ENCODE data around the gene ATE1. TPM values are rescaled to one million over a fixed set of nuclear protein-coding genes. Genes with fewer than 3 reads are reported as not detected.

The ATE1 gene
- total RNA-seq, 2 experiments from 2014 or later = 22.1 to 22.9 TPM

DNA sequence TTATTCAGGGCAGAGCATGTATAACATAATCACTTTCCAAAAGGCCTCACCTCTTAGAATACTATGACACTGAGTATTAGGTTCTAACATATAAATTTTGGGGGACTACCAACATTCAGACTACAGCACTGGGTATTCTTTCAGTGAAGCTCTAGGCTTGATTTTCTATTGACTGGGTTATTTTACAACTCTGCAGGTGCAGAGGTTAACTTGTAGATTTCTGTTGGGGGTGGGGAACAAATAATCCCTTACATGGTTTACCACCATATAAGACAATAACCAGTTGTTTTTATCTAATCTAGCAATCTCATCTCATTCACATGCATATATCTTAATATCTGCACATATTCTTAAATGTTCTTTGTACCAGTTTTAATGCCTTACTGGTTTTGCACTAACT, 73.9 kb downstream of the ATE1 start:
- Mint-ChIP-seq H3K27ac (no peak overlapping the region), H3K4me3 (no peak overlapping the region), H3K36me3 (ENCODE audit: low read depth) (peaks cover 44% of the 10 kb centered on the region), H3K4me1 (no peaks in the 10 kb centered on the region), H3K9me3 (peaks cover 8% of the 10 kb centered on the region), H3K27me3 (no peaks in the 10 kb centered on the region)
- ChIA-PET CTCF (interaction anchor here (1.7 kb wide), 1 partner anchor 31 kb away, joined by 3 read pairs; no protein-coding TSS in a partner anchor), POLR2A (interaction anchor here (1.0 kb wide), 1 partner anchor 74 kb away, joined by 3 read pairs; no protein-coding TSS in a partner anchor)
- DNase-seq = no peak

DNA sequence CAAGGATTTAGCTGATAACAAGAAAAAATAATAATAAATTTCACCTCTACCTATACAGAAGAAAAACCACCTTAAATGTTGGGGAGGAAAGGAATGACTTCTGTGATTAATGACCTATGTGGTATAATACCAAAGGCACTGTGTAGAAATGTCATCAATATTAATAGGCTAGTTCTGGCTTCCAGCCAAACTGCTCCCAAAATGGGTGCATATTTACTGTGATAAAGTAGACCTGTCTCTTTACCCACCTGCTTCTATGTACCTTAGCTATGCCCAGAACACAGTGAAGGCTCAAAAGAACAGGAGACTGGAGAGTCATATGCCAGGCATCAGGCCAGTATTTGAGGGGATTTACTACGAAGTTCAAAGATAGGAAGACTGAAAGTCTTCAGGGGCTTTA, 76.0 kb downstream of the ATE1 start:
- H3K27ac Mint-ChIP-seq = no peak overlapping the region
- CTCF ChIA-PET = interaction anchor here (1.1 kb wide), 1 partner anchor 35 kb away, joined by 3 read pairs; no protein-coding TSS in a partner anchor
- H3K27me3 Mint-ChIP-seq = no peaks in the 10 kb centered on the region
- DNase-seq = no peak
- H3K4me3 Mint-ChIP-seq = no peak overlapping the region
- peaks cover 39% of the 10 kb centered on the region for H3K36me3 Mint-ChIP-seq (ENCODE audit: low read depth)
- peaks cover 8% of the 10 kb centered on the region for H3K9me3 Mint-ChIP-seq
- H3K4me1 Mint-ChIP-seq = no peaks in the 10 kb centered on the region
- POLR2A ChIA-PET = interaction anchor here (1.0 kb wide), 1 partner anchor 76 kb away, joined by 4 read pairs; the partner anchor contains the start of gene ATE1

DNA sequence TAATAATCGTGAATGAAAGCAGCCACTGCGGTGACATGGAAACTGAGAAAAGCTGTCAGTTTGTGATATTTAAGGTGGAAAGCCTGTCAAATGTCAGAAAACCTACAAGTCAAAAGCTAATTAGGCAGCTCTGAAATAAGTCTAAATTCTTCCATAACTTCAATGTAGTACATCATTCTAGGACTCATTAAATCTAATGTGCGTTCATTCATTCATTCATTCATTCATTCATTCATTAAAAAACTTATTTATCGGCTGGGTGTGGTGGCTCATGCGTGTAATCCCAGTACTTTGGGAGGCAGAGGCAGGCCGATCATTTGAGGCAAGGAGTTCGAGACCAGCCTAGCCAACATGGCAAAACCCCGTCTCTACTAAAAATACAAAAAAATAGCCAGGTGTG, 79.7 kb downstream of the ATE1 start:
- Mint-ChIP-seq H3K27me3 (no peaks in the 10 kb centered on the region), H3K36me3 (ENCODE audit: low read depth) (peaks cover 52% of the 10 kb centered on the region), H3K4me3 (no peak overlapping the region), H3K9me3 (peaks cover 19% of the 10 kb centered on the region), H3K4me1 (peaks cover 19% of the 10 kb centered on the region), H3K27ac (no peak overlapping the region)
- POLR2A ChIA-PET = interaction anchor here (1.0 kb wide), 1 partner anchor 25 kb away, joined by 3 read pairs; no protein-coding TSS in a partner anchor
- CTCF ChIA-PET = interaction anchor here (0.7 kb wide), 1 partner anchor 31 kb away, joined by 3 read pairs; no protein-coding TSS in a partner anchor
- DNase-seq = no peak

DNA sequence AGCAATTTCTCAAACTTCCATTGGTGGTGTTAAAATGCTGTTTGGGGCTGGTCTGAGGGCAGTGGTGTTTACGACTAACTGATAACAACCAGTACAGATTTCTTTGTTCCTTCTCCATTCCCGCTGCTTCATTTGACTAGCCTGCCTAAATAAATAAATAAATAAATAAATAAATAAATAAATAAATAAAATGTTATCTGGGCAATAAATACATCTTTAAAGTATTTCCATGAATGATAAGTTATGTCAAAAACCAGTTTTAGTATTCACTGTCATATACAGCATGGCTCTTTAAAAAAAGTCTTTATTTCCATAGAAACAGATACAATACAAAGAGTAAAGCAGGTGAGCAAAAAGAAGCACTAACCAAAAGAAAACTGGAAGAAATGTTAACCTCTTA, 81.3 kb downstream of the ATE1 start:
- Mint-ChIP-seq H3K27me3 (no peaks in the 10 kb centered on the region), H3K4me1 (peaks cover 19% of the 10 kb centered on the region), H3K27ac (no peak overlapping the region), H3K36me3 (ENCODE audit: low read depth) (peaks cover 60% of the 10 kb centered on the region), H3K9me3 (peaks cover 19% of the 10 kb centered on the region), H3K4me3 (no peak overlapping the region)
- POLR2A ChIA-PET = no interaction called here
- DNase-seq = no peak
- CTCF ChIA-PET = interaction anchor here (1.5 kb wide), 1 partner anchor 14 kb away, joined by 3 read pairs; no protein-coding TSS in a partner anchor

DNA sequence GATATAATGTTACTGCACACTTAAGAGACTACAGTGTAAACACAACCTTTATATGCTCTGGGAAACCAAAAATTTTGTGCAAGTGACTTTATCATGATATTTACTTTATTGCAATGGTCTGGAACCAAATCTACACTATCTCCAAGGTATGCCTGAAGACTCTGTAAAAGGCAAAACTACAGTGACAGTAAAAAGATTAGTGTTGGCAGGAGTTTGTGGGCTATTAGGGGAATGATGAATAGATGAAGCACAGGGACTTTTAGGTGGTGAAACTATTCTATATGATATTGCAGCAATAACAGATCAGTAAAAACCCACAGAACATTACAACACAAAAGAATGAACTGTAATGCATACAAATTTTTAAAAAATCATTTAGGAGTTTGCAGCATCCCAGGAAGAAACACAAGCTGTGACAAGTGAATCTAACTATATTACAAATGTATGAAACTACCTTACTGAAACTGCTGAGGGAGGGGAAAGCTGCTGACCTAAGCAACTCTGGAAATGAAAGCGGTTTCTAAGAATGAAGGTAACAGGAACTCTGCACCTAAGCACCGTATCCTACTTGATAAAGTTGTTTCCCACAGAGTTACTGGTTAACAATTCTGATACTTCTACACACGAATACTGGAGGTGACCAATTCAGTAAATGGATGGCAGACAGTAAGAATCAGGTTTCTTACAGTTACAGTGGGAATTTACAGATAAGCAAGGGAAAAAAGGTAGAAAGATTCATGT, 82.6 kb downstream of the ATE1 start:
- Mint-ChIP-seq H3K36me3 (ENCODE audit: low read depth) (peaks cover 61% of the 10 kb centered on the region), H3K9me3 (peaks cover 19% of the 10 kb centered on the region), H3K27me3 (no peaks in the 10 kb centered on the region), H3K4me3 (no peak overlapping the region), H3K4me1 (peaks cover 19% of the 10 kb centered on the region), H3K27ac (no peak overlapping the region)
- POLR2A ChIA-PET = no interaction called here
- no peak for DNase-seq
- CTCF ChIA-PET = interaction anchor here (1.5 kb wide), 1 partner anchor 13 kb away, joined by 3 read pairs; no protein-coding TSS in a partner anchor

DNA sequence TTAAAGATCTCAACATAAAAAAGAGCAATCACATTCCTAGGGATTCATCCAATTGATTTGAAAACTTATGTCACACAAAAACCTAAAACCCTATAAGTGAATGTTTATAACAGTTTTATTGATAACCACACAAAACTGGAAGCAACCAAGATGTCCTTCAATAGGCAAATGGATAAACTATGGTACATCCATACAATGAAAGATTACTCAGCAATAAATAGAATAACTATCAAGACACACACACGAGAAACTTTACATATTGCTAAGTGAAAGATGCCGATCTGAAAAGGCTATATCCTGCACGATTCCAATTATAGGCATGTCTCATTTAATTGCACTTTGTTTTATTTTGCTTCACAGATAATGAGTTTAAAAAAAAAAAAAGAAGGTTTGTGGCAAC, 83.3 kb downstream of the ATE1 start:
- peaks cover 55% of the 10 kb centered on the region for H3K36me3 Mint-ChIP-seq (ENCODE audit: low read depth)
- no peak overlapping the region for H3K4me3 Mint-ChIP-seq
- POLR2A ChIA-PET = no interaction called here
- H3K9me3 Mint-ChIP-seq = peaks cover 19% of the 10 kb centered on the region
- H3K27ac Mint-ChIP-seq = no peak overlapping the region
- H3K27me3 Mint-ChIP-seq = no peaks in the 10 kb centered on the region
- peaks cover 19% of the 10 kb centered on the region for H3K4me1 Mint-ChIP-seq
- DNase-seq = no peak
- CTCF ChIA-PET = no interaction called here

DNA sequence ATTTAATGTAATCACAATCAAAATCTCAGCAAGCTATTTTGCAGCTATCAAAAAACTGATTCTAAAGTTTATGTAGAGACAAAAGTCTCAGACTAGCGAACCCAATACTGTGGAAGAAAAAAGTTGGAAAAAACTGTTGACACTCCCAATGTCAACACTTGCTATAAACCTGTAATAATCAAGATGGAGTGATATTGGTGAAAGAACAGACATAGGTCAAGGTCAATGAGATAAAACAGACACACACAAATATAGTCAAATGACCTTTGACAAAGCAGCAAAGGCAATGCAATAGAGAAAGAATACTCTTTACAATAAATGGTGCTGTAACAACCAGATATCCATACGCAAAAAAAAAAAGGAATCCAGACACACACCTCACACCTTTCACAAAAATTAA, 84.5 kb downstream of the ATE1 start:
- peaks cover 50% of the 10 kb centered on the region for H3K36me3 Mint-ChIP-seq (ENCODE audit: low read depth)
- H3K4me1 Mint-ChIP-seq = peaks cover 22% of the 10 kb centered on the region
- no peaks in the 10 kb centered on the region for H3K27me3 Mint-ChIP-seq
- ChIA-PET CTCF (interaction anchor here (1.9 kb wide), 1 partner anchor 12 kb away, joined by 5 read pairs; no protein-coding TSS in a partner anchor), POLR2A (no interaction called here)
- H3K9me3 Mint-ChIP-seq = peaks cover 16% of the 10 kb centered on the region
- no peak for DNase-seq
- H3K4me3 Mint-ChIP-seq = no peak overlapping the region
- H3K27ac Mint-ChIP-seq = no peak overlapping the region

DNA sequence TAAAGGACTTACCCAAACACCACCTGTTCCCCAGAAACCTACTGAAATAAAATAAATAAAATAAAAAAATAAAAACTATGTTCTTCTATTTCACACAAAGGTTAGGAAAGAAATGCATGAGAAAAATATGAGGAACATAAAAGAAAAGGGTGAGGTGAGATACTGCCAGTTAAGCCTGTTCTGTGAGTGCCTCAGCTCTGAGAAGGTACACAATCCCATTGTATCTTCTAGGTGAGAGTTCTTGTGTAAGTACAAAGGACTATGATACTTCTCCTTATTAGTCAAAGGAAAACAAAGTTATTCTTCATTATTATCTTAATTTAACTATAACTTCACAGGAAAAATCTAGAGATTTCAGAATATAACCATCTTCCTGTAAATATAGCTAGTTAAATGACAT, 86.0 kb downstream of the ATE1 start:
- no peak overlapping the region for H3K4me3 Mint-ChIP-seq
- peaks cover 44% of the 10 kb centered on the region for H3K36me3 Mint-ChIP-seq (ENCODE audit: low read depth)
- no peak overlapping the region for H3K27ac Mint-ChIP-seq
- H3K27me3 Mint-ChIP-seq = no peaks in the 10 kb centered on the region
- H3K9me3 Mint-ChIP-seq = peaks cover 16% of the 10 kb centered on the region
- ChIA-PET POLR2A (no interaction called here), CTCF (interaction anchor here (1.2 to 1.9 kb wide), 2 partner anchors 10 to 18 kb away, joined by 4 to 5 read pairs; no protein-coding TSS in a partner anchor)
- DNase-seq = no peak
- H3K4me1 Mint-ChIP-seq = peaks cover 24% of the 10 kb centered on the region

DNA sequence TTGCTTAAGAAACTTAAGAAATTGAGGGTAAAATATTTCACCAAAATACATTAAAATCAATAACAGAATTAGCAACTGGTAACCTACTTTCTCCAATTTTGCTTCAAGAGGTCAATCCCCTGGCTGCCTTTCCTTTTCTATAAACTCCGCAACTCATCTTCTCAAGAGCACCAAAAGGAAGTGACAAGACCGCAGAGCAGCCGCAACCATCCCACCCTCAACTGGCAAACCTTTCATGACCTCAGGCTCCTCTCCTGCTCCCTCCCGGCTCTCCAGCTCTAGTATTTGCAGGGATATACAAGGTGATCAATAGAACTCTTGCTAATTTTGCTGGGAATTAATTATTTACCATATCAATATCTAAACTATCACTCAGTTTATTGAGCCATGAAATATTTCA, 88.9 kb downstream of the ATE1 start:
- DNase-seq = no peak
- H3K9me3 Mint-ChIP-seq = no peaks in the 10 kb centered on the region
- no peaks in the 10 kb centered on the region for H3K27me3 Mint-ChIP-seq
- ChIA-PET CTCF (no interaction called here), POLR2A (no interaction called here)
- no peak overlapping the region for H3K27ac Mint-ChIP-seq
- peaks cover 29% of the 10 kb centered on the region for H3K36me3 Mint-ChIP-seq (ENCODE audit: low read depth)
- no peak overlapping the region for H3K4me3 Mint-ChIP-seq
- H3K4me1 Mint-ChIP-seq = peaks cover 4% of the 10 kb centered on the region

DNA sequence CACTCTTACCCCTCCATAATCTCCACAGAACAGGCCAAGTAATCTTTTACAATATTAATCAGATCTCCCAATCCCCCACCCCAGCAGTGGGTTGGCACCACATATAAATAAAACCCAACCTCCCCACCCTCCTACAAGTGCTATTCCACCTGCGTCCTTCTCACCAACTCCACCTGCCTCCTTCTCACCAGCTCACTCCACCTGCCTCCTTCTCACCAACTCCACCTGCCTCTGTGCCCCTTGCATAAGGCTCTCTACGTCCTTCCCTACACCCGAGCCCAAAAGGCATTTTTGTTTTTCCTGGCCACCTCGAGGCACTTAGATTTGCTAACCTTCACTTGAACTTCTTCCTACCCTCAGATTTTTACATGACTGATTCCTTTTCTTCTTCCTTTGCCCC, 89.7 kb downstream of the ATE1 start:
- CTCF ChIA-PET = no interaction called here
- peaks cover 26% of the 10 kb centered on the region for H3K36me3 Mint-ChIP-seq (ENCODE audit: low read depth)
- peaks cover 4% of the 10 kb centered on the region for H3K4me1 Mint-ChIP-seq
- H3K9me3 Mint-ChIP-seq = no peaks in the 10 kb centered on the region
- POLR2A ChIA-PET = no interaction called here
- H3K27me3 Mint-ChIP-seq = no peaks in the 10 kb centered on the region
- no peak for DNase-seq
- H3K27ac Mint-ChIP-seq = no peak overlapping the region
- H3K4me3 Mint-ChIP-seq = no peak overlapping the region

DNA sequence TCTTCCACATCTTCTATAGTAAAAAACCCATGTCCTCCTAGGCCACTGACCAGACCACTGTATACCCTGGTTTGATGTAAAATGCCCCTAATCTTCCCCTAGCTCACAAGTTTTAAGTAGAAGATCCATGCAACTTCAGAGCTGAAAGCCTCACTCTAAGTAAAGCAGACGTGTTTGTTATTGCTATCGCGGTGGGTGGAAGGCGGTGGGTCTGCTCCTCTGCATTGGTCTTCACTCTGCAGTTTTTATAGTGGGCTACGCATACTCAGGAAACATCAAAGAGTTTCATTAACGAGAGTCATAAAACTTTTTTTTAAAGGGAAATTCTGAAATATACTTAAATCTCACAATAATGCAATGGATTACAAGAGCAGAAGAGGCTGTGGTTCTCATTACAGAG, 91.7 kb downstream of the ATE1 start:
- ChIA-PET POLR2A (no interaction called here), CTCF (interaction anchor here (0.7 to 1.8 kb wide), 2 partner anchors 12 to 19 kb away, joined by 3 to 10 read pairs; no protein-coding TSS in a partner anchor)
- no peak overlapping the region for H3K4me3 Mint-ChIP-seq
- no peak for DNase-seq
- no peaks in the 10 kb centered on the region for H3K9me3 Mint-ChIP-seq
- no peaks in the 10 kb centered on the region for H3K27me3 Mint-ChIP-seq
- peaks cover 4% of the 10 kb centered on the region for H3K4me1 Mint-ChIP-seq
- H3K27ac Mint-ChIP-seq = no peak overlapping the region
- H3K36me3 Mint-ChIP-seq (ENCODE audit: low read depth) = peaks cover 17% of the 10 kb centered on the region

DNA sequence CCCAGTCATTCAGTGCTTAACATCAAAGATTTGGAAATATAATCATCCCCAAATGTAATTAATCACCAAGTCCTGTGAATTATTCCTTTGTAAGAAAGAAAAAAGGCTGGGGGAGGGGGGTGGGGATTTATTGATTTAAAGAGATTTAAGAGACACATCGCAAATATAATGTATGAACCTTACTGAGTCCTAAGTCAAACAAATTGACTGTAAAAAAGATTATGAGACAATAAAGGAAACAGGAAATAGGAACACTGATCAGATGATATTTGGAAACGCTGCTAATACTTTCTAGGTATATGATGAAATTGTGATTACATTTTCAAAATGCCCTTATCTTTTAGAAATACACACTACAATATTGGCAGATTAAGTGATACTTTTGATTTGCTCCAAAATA, 92.5 kb downstream of the ATE1 start:
- no peak for DNase-seq
- Mint-ChIP-seq H3K4me3 (no peak overlapping the region), H3K27ac (no peak overlapping the region), H3K36me3 (ENCODE audit: low read depth) (peaks cover 16% of the 10 kb centered on the region), H3K4me1 (peaks cover 4% of the 10 kb centered on the region), H3K27me3 (no peaks in the 10 kb centered on the region), H3K9me3 (no peaks in the 10 kb centered on the region)
- ChIA-PET POLR2A (no interaction called here), CTCF (interaction anchor here (1.8 kb wide), 1 partner anchor 11 kb away, joined by 10 read pairs; no protein-coding TSS in a partner anchor)

DNA sequence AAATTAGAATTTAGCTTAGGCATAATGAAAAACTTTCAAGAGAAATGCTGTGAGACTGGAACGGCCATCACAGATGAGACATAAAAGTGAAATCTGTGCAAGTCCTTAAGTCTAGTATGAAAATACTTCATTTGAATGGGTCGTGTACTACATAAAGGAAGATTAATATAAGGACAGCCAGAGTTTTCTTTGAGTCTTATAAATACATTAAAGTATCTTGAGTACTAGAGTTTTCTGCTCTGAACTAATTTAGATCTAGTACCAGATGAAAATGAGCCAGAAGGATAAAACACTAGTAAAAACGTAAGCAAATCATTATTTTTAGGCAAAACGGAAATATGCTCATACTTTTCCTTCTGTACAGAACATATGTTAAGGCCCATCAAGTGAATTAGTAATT, 93.1 kb downstream of the ATE1 start:
- peaks cover 22% of the 10 kb centered on the region for H3K36me3 Mint-ChIP-seq (ENCODE audit: low read depth)
- H3K9me3 Mint-ChIP-seq = no peaks in the 10 kb centered on the region
- ChIA-PET CTCF (interaction anchor here (1.3 kb wide), 1 partner anchor 10 kb away, joined by 5 read pairs; no protein-coding TSS in a partner anchor), POLR2A (no interaction called here)
- H3K27ac Mint-ChIP-seq = no peak overlapping the region
- H3K4me3 Mint-ChIP-seq = no peak overlapping the region
- no peaks in the 10 kb centered on the region for H3K27me3 Mint-ChIP-seq
- H3K4me1 Mint-ChIP-seq = peaks cover 4% of the 10 kb centered on the region
- DNase-seq = no peak

Data from activated CD4-positive, alpha-beta memory T cell treated with anti-CD3 and anti-CD28 coated beads, Interleukin-2, amount 10 ng/mL, durations not matched to agents 7 days and 5 days (primary cell).